ENCODE data around the gene BIN2.
"Not testable (repeated sequence)": the region's sequence is repeated elsewhere in the genome, so short reads cannot be mapped to it uniquely, and the experiment has no call there.

The BIN2 gene

GRCh38 chr12:51345681-51346080 is 21.7 kb upstream of the BIN2 start:
- DNase-seq (ENCODE audit: low spot score), result peak; percentile 14

- DNase-seq (ENCODE audit: low spot score), result no peak
Observed at GRCh38 chr12:51343201-51343600, 19.2 kb upstream of the BIN2 start.

- DNase-seq (ENCODE audit: low spot score), result no peak
Observed at GRCh38 chr12:51342416-51342815, 18.4 kb upstream of the BIN2 start.

DNA sequence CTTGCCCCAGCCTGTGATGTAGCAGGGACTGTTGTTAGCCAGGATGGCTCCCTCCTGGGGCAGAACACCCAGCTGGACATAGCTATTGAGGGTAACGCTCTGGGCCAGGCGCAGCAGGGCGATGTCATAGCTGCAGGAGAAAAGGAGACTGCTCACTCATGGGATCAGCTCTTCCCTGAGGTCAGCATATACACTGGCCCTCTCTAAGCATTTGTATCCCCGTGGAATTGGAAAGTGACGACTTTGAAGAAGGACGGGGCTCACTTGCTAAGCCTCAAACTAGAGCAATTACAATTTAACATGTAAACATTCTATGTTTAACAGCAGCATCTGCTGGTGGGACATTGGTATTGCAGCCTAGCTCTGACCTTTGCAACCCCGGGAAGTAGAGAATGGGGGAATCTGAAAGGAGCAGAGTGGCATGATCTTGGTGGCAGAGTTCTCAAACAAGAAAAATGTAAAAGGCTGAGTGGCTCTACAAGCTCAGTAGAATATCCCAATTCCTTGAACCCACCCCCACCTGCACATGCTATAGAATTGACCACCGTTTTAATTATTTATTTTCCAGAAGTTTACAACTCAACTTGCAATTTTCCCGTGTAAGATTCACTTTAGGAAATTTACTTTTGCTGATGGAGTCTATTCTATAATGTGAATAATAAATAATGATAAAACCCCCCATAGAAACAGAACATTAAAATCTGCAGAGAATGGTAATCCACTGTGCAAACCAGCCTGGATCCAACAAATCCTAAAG is 17.5 kb upstream of the BIN2 start:
- peak; percentile 76 for DNase-seq (ENCODE audit: low spot score)

DNA sequence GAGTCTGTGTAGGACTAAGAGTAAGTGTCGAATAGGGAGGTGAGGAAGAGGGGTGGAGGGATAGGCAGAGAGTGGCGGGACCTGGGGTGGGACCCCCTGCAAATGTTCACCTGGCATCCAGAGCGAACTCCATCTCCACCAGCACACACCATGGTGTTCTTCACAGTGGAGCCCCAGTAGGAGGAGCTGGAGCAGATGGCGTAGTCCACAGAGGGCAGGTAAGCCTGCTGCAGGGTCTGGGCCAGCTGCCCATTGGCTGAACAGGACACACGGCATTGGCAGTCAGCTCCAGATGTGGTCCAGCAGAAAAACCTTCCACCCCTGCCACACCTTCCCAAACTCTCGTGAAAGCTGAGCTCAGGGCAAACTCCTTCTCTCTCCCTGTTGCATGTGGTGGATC is 15.8 kb upstream of the BIN2 start:
- DNase-seq (ENCODE audit: low spot score), result no peak

- DNase-seq (ENCODE audit: low spot score), result not testable (repeated sequence)
Observed at GRCh38 chr12:51337336-51337735, 13.4 kb upstream of the BIN2 start.

DNA sequence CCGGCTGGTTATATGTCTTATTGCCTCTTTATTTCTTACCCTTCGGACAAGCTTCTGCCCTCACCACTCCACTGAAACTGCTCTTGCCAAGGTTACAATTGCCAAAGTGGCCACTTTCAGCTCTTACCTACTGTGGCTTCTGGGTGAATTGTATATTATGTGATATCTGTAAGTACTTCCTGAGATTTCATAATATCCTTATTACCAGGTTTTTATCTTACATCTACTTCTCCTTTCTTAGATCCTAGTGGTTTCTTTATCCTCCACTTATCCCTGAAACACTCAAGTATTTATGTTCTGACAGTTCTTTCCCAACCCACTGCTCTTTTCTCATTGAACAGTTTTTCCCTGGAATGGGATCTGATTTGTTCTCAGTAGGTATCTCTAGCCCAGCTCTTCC is 12.0 kb upstream of the BIN2 start:
- no peak for DNase-seq (ENCODE audit: low spot score)

- peak; percentile 18 for DNase-seq (ENCODE audit: low spot score)
Observed at GRCh38 chr12:51334764-51335163, 10.8 kb upstream of the BIN2 start.

GRCh38 chr12:51333536-51333935 is 9.6 kb upstream of the BIN2 start:
- DNase-seq (ENCODE audit: low spot score), result no peak

- no peak for DNase-seq (ENCODE audit: low spot score)
Observed at GRCh38 chr12:51330186-51330585, 6.2 kb upstream of the BIN2 start.

- no peak for DNase-seq (ENCODE audit: low spot score)
Observed at GRCh38 chr12:51329742-51330141, 5.8 kb upstream of the BIN2 start.

DNA sequence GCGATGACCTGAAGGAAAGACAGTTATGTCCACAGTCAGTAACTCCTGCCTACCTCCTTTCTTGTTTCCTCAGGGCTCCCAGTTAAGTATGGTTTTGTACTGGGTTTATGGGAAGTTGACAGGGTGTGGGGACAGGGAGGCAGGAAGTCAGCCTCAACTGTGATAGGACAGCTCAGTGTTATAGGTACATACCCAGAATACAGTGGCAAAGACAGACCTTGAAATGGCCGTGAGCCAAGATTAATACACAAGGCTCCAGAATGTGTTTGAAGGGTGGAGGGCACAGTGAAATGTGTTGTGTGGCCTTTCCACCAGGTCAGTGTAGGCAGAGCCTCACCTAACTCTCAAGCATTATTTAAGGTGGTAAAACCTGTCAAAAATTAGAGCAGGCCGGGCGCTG is 4.6 kb upstream of the BIN2 start:
- DNase-seq (ENCODE audit: low spot score), result no peak

- DNase-seq (ENCODE audit: low spot score), result peak; percentile 12
Observed at GRCh38 chr12:51326698-51327439, 2.9 kb upstream of the BIN2 start.

DNA sequence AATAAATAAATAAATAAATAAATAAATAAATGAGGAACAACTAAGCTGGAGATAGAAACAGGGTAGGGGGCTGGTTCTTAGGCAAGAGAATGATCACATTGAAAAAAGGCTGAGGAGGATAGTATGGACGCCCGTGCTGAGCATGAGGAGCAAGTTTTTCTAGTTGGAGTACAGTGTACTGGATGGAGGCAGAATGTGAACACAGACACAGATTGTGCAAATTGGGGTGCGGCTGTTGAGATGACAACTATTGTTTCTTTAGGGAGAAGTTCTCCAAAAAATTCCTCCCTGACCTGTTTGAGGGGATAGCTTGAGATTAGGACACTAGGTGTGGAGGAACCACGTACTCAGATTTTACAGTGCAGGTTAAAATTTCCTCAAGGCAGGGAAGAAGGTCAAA is 979 bp upstream of the BIN2 start:
- DNase-seq (ENCODE audit: low spot score), result no peak

GRCh38 chr12:51323317-51323960 is 535 bp downstream of the BIN2 start:
- DNase-seq (ENCODE audit: low spot score), result no peak

DNA sequence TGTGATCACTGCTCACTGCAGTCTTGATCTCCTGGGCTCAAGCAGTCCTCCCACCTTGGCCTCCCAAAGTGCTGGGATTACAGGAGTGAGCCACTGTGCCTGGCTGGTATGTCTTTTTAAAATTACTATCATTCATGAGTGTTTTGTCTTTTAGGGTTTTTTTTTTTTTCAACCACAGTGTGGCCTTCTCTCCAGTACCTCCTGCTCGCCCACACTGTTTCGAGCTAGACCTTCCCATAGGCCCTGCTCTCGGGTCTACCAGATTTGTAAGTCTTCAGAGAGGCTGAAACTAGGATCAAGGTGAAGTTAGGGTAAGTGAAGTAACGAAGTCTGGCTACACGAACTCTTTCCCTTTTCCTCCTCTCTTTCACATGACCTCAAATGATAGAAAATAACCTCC is 1.5 kb downstream of the BIN2 start:
- no peak for DNase-seq (ENCODE audit: low spot score)

GRCh38 chr12:51321882-51322281 is 2.1 kb downstream of the BIN2 start:
- no peak for DNase-seq (ENCODE audit: low spot score)

- no peak for DNase-seq (ENCODE audit: low spot score)
Observed at GRCh38 chr12:51320695-51321320, 3.2 kb downstream of the BIN2 start.

DNA sequence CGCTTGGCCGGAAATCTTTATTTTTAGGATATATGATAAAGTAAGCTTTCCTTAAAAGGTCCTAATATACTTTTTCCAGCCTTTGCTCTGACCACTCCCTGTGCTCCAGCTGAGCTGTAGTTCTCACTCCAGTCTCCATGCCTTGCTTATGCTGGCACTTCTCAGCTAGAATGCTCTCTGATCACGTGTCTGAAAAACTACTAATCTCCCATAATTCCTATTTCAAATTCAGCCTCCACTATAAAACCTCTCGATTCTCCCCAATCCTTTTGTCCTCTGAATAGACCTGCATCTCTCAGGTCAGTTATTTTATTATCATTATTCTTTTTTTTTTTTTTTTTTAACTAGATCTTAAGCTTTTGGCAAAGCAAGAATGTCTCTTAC is 3.7 kb downstream of the BIN2 start:
- DNase-seq (ENCODE audit: low spot score), result no peak

GRCh38 chr12:51318846-51319599 is 5.0 kb downstream of the BIN2 start:
- DNase-seq (ENCODE audit: low spot score), result no peak

- peak; percentile 58 for DNase-seq (ENCODE audit: low spot score)
Observed at GRCh38 chr12:51318057-51318806, 5.7 kb downstream of the BIN2 start.
